GM12872 (cell line): ENCODE results near the gene MLLT3.

ENCODE experiments used
- CTCF ChIP-seq: IDR thresholded peaks from 3 replicates; pipeline ENCODE4 v1.5.1; 2011; ENCODE audit warnings: low read depth, mild to moderate bottlenecking, low read length, moderate library complexity; ENCODE audit not compliant: insufficient read depth

MLLT3 gene

DNA sequence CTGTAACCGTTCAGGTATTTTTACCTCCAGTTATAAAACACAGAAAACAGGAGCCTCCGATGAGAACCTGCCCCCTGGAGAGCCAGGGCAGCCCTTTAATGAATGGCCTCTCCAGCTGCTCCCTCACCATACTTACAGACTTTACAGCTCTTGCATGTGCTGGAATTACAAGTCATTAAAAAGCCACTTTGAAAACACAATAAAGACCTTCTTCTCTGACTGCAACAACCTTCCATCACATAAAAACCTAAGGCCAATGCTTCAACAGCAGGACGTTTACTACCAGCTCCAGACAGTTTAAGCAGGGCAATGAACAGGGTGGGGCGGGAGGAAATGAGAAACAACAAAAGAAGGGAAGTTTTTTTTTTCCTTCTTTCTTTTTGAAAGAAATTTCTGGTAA, 213.8 kb downstream of the MLLT3 start:
- no peak for TF ChIP-seq CTCF

GRCh38 chr9:20407013-20407412, 215.3 kb downstream of the MLLT3 start:
- no peak for TF ChIP-seq CTCF

- TF ChIP-seq CTCF = no peak
Observed at GRCh38 chr9:20406344-20406743, 216.0 kb downstream of the MLLT3 start.

- TF ChIP-seq CTCF = no peak
Observed at GRCh38 chr9:20405616-20406015, 216.7 kb downstream of the MLLT3 start.

DNA sequence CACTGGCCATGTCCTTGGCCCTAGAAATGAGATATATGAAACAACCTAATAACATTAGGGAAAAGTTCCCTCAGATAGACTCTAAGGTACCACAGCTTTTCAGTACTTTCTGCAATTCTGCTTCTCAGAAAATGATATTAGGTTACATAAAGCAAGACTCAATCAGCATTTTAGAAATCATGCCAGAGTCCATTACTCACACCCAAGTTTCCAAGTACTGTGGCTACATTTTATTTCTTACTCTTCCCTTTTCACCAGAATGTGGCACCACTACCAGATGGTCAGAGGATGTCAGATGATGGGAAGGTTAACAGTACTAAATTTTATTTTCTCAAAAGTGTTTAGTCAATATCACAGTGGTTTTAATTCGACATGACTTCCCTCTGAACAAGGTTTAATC, 217.2 kb downstream of the MLLT3 start:
- no peak for TF ChIP-seq CTCF

DNA sequence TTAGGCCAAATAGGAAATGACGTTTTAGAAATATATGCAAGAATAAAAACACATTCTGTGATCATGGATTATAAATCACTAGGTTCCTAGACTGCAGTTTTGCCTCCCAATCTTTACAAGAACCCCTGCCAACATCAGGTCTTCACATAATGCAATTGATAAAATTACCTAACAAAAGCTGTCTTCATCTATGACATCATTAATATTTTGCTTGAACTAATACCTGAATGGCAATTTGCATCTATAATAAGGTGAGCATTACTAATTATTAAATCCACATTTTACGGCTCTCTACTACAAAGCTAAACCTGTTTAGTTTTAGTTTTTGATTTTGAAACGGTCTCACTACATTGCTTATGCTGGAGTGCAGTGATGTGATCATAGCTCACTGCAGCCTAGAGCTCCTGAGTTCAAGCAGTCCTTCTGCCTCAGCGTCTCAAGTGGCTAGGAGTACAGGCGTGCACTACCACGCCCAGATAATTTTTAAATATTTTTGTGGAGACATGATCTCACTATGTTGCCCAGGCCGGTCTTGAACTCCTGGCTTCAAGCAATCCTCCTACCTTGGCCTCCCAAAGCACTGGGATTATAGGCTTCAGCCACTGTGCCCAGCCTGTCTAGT, 218.0 kb downstream of the MLLT3 start:
- TF ChIP-seq CTCF = no peak

GRCh38 chr9:20403346-20403745, 219.0 kb downstream of the MLLT3 start:
- TF ChIP-seq CTCF = no peak
